OCI-LY1 (cell line): ENCODE measurements around the gene CSNK1D.

Source experiments
- EZH2 ChIP-seq: fragments of 200-600 bp; sonication (generic), shearing (Covaris generic); IDR thresholded peaks from 2 replicates; pipeline ENCODE4 v1.8.0; 2017; ENCODE audit warnings: borderline replicate concordance, mixed run types, mild to moderate bottlenecking, antibody characterized with exemption, low read length, moderate library complexity, mixed read lengths
- TF ChIP-seq, protein P1 (sequence below): fragments of 200-600 bp; sonication (generic), shearing (Covaris generic); IDR thresholded peaks from 2 replicates; pipeline ENCODE4 v1.5.1; 2017; ENCODE audit warnings: mild to moderate bottlenecking, antibody characterized with exemption, low read length, moderate library complexity, mixed read lengths

DNA sequence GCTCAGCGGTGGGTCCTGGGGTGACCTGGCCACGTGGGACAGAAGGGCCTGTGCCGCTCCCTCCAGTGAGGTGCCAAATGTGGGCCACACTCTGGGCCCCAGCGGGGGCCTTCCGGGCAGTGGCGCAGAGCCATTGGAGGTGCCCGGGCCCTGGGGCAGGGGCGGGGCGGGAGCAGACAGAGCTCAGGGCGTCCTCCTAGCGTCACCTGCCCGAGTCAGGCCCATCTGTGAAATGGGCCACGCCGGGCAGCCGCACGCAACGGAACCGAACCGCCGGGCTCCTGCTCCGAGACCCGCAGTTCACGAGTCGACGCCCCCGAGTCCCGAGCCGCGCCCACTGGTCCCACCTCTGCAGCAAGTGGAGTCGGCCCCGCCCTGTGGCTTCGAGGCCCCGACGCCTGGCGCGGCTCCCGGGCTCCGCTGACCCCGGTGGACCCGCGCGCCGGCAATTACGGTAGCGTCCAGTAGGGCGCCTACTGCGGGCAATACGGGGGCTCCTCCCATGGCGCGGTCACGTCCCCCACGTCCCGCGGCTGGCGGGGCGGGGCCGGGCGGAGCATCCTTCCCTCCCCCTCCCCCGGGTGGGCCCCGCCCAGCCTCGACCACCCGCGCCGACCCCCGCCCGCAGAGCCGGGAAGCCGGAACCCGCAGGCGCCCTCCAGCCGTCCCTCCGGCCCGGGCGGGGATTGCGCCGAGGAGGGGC, 42.7 kb downstream of the CSNK1D start:
- TF ChIP-seq, protein P1, sequence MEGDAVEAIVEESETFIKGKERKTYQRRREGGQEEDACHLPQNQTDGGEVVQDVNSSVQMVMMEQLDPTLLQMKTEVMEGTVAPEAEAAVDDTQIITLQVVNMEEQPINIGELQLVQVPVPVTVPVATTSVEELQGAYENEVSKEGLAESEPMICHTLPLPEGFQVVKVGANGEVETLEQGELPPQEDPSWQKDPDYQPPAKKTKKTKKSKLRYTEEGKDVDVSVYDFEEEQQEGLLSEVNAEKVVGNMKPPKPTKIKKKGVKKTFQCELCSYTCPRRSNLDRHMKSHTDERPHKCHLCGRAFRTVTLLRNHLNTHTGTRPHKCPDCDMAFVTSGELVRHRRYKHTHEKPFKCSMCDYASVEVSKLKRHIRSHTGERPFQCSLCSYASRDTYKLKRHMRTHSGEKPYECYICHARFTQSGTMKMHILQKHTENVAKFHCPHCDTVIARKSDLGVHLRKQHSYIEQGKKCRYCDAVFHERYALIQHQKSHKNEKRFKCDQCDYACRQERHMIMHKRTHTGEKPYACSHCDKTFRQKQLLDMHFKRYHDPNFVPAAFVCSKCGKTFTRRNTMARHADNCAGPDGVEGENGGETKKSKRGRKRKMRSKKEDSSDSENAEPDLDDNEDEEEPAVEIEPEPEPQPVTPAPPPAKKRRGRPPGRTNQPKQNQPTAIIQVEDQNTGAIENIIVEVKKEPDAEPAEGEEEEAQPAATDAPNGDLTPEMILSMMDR: no peak
- no peak for TF ChIP-seq EZH2
